ENCODE results near the gene KRTAP5-1. TPM values are rescaled to one million over a fixed set of nuclear protein-coding genes. Genes with fewer than 3 reads are reported as not detected.
A peak's percentile ranks its signal among the peaks of the same experiment; 100 is the strongest.

The KRTAP5-1 gene
- polyA plus RNA-seq, 1 of the 3 experiments (the other 2 are of a cell fraction) = not detected

DNA sequence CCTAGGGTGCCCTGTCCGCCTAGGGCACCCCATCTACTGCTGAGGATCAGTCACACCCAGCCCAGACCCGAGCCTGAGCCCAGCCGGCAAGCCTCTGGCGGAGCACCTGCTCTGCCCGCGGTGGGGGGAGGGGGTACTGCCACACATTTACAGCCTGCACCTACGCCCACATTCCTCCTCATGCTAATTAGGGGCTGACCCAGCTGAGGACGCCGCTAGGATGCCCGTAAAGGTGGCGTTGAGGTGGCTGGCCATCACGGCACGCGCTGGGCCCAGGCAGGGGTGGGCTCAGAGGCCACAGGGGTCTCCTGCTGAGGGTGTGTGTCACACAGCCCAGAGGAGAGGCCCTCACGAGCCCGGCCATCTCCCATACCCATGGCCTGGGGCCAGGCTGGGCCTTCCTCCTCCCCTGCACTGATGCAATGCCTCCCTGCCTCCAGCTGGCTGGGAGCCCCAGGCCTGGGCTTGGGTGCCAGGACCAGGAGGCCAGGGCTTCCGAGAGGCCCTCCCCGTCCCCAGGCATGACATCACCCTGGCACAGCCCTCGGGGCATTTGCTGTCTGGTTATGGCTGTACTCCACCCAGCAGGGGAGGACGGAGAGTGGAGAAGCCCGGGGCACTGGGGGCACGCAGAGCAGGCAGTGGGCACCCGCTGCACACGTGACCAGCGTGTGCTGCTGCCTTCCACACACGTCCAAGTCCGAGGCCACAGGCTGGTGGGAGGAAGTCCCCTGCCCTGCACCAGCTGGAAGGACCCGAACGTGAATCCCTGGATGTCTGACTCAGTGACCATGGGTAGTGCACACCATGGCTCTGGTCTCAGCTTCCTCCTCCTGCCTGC, 25.8 kb downstream of the KRTAP5-1 start:
- POLR2A ChIA-PET = interaction anchor here (1.3 kb wide), 1 partner anchor 9 kb away, joined by 3 read pairs; no protein-coding TSS in a partner anchor

DNA sequence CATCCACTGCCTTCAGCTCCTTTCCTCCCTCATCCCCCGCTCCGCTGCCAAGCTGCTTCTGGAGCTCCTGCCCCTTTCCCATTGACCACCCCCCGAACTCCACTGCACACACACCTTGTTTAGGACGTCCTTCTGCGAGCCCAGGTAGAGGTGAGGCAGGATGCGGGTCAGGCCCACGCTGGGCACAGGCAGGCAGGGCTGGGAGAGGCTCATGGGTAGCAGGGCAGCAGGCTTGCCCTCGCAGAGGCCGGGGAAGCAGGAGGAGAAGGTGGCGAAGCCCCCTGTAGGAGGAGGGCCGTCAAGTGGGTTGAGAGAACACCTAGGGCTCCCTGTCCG, 26.3 kb downstream of the KRTAP5-1 start:
- 72% methylated on average over 6 of the region's 12 CpGs for WGBS (ENCODE audit: low lambda C conversion rate)
- Histone ChIP-seq H3K27me3 (ENCODE audit: insufficient read depth) (no peaks in the 10 kb centered on the region), H3F3A (replicated peaks; ENCODE audit: insufficient read depth) (no peaks in the 10 kb centered on the region), H3K4me2 (peak overlapping the region; percentile 67), H3K36me3 (replicated peaks in 1 of 2; ENCODE audit: control insufficient read depth in 1 of 2, insufficient read depth in 2 of 2, low read length in 1 of 2) (no peaks in the 10 kb centered on the region), H3K4me1 (ENCODE audit: control insufficient read depth in 1 of 2, insufficient read depth in 2 of 2, low read depth in 1 of 2, low read length in 1 of 2) (peaks cover 0 to 12% of the 10 kb centered on the region in 2 experiments; a peak in 2 of 4 replicates), H3K9me3 (no peaks in the 10 kb centered on the region), H2AFZ (ENCODE audit: low read depth) (0 out of 2 replicates have a peak overlapping the region, but pooled peaks have one; percentile 22), H3K27ac (ENCODE audit: low read depth in 2 of 2, low read length in 1 of 2) (peak overlapping the region in 1 of 2 experiments; percentile 71; a peak in 2 of 4 replicates), H3K9me2 (no peaks in the 10 kb centered on the region), H3K9ac (peak overlapping the region; percentile 45; the same call in 1 of the 2 replicates), H3K4me3 (ENCODE audit: low read depth in 2 of 2, low read length in 1 of 2) (0 out of 4 replicates have a peak overlapping the region, but pooled peaks of 1 of the 2 experiments have one; percentile 2), H3K79me2 (ENCODE audit: insufficient read depth) (no peaks in the 10 kb centered on the region), H4K20me1 (ENCODE audit: insufficient read depth) (no peaks in the 10 kb centered on the region)
- no peak for DNase-seq
- ChIA-PET CTCF (interaction anchor here (3.6 to 5.3 kb wide), 2 partner anchors 12 to 16 kb away, joined by 23 to 52 read pairs; no protein-coding TSS in a partner anchor), POLR2A (no interaction called here)
- TF ChIP-seq, protein P1, sequence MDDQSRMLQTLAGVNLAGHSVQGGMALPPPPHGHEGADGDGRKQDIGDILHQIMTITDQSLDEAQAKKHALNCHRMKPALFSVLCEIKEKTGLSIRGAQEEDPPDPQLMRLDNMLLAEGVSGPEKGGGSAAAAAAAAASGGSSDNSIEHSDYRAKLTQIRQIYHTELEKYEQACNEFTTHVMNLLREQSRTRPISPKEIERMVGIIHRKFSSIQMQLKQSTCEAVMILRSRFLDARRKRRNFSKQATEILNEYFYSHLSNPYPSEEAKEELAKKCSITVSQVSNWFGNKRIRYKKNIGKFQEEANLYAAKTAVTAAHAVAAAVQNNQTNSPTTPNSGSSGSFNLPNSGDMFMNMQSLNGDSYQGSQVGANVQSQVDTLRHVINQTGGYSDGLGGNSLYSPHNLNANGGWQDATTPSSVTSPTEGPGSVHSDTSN (IDR thresholded peaks at IDR 0.05) = no peak
- TF ChIP-seq YY1 (IDR thresholded peaks at IDR 0.05; ENCODE audit: low read depth) (no peak), MXI1 (IDR thresholded peaks at IDR 0.05; ENCODE audit: low read depth, low read length) (no peak), MEF2A (IDR thresholded peaks at IDR 0.05; ENCODE audit: borderline replicate concordance, low read depth) (no peak), TAF1 (IDR thresholded peaks at IDR 0.05; ENCODE audit: borderline replicate concordance, low read depth, low read length) (no peak), EP300 (IDR thresholded peaks at IDR 0.05; ENCODE audit: borderline replicate concordance in 1 of 2, low read depth in 1 of 2, low read length in 1 of 2) (no peak), RXRA (IDR thresholded peaks at IDR 0.05; ENCODE audit: borderline replicate concordance, low read depth) (no peak), FOXM1 (IDR thresholded peaks at IDR 0.05; ENCODE audit: low read depth) (no peak), TCF12 (IDR thresholded peaks at IDR 0.05) (no peak), JUND (IDR thresholded peaks at IDR 0.05) (no peak)
- TF ChIP-seq, protein P2, sequence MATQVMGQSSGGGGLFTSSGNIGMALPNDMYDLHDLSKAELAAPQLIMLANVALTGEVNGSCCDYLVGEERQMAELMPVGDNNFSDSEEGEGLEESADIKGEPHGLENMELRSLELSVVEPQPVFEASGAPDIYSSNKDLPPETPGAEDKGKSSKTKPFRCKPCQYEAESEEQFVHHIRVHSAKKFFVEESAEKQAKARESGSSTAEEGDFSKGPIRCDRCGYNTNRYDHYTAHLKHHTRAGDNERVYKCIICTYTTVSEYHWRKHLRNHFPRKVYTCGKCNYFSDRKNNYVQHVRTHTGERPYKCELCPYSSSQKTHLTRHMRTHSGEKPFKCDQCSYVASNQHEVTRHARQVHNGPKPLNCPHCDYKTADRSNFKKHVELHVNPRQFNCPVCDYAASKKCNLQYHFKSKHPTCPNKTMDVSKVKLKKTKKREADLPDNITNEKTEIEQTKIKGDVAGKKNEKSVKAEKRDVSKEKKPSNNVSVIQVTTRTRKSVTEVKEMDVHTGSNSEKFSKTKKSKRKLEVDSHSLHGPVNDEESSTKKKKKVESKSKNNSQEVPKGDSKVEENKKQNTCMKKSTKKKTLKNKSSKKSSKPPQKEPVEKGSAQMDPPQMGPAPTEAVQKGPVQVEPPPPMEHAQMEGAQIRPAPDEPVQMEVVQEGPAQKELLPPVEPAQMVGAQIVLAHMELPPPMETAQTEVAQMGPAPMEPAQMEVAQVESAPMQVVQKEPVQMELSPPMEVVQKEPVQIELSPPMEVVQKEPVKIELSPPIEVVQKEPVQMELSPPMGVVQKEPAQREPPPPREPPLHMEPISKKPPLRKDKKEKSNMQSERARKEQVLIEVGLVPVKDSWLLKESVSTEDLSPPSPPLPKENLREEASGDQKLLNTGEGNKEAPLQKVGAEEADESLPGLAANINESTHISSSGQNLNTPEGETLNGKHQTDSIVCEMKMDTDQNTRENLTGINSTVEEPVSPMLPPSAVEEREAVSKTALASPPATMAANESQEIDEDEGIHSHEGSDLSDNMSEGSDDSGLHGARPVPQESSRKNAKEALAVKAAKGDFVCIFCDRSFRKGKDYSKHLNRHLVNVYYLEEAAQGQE (IDR thresholded peaks at IDR 0.05; ENCODE audit: low read depth, low read length) = no peak

More for the DNA sequence above, 25.8 kb downstream of the KRTAP5-1 start:
- peak overlapping the region in 1 of 2 experiments; percentile 71; a peak in 2 of 4 replicates for H3K27ac ChIP-seq (ENCODE audit: low read depth in 2 of 2, low read length in 1 of 2)
- H3K36me3 ChIP-seq (replicated peaks in 1 of 2; ENCODE audit: control insufficient read depth in 1 of 2, insufficient read depth in 2 of 2, low read length in 1 of 2) = no peaks in the 10 kb centered on the region
- no peaks in the 10 kb centered on the region for H3K9me2 ChIP-seq
- peak overlapping the region; percentile 67 for H3K4me2 ChIP-seq
- H3K4me1 ChIP-seq (ENCODE audit: control insufficient read depth in 1 of 2, insufficient read depth in 2 of 2, low read depth in 1 of 2, low read length in 1 of 2) = peaks cover 3 to 12% of the 10 kb centered on the region in 2 experiments; a peak in 2 of 4 replicates
- H3K79me2 ChIP-seq (ENCODE audit: insufficient read depth) = no peaks in the 10 kb centered on the region
- no peaks in the 10 kb centered on the region for H3F3A ChIP-seq (replicated peaks; ENCODE audit: insufficient read depth)
- TF ChIP-seq NRF1 (IDR thresholded peaks at IDR 0.05; ENCODE audit: low read depth, low read length) = no peak
- no peak for TF ChIP-seq FOXM1 (IDR thresholded peaks at IDR 0.05; ENCODE audit: low read depth)
- TF ChIP-seq EP300 (IDR thresholded peaks at IDR 0.05; ENCODE audit: borderline replicate concordance in 1 of 2, low read depth in 1 of 2, low read length in 1 of 2) = no peak
- TF ChIP-seq, protein P3, sequence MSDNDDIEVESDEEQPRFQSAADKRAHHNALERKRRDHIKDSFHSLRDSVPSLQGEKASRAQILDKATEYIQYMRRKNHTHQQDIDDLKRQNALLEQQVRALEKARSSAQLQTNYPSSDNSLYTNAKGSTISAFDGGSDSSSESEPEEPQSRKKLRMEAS (IDR thresholded peaks at IDR 0.05; ENCODE audit: low read depth) = no peak
- TF ChIP-seq EZH2phosphoT487 (IDR thresholded peaks at IDR 0.05; ENCODE audit: borderline replicate concordance, low read depth) = no peak
- peak; percentile 86 for TF ChIP-seq NFIC (IDR thresholded peaks at IDR 0.05; ENCODE audit: borderline replicate concordance)
- TF ChIP-seq RFX5 (IDR thresholded peaks at IDR 0.05; ENCODE audit: low read length) = no peak
- no peak for TF ChIP-seq TEAD4 (IDR thresholded peaks at IDR 0.05; ENCODE audit: borderline replicate concordance, insufficient read depth)
- peak; percentile 52 for TF ChIP-seq TCF12 (IDR thresholded peaks at IDR 0.05)
- TF ChIP-seq SMC3 (IDR thresholded peaks at IDR 0.05; ENCODE audit: low read depth, low read length) = no peak
- TF ChIP-seq, protein P4, sequence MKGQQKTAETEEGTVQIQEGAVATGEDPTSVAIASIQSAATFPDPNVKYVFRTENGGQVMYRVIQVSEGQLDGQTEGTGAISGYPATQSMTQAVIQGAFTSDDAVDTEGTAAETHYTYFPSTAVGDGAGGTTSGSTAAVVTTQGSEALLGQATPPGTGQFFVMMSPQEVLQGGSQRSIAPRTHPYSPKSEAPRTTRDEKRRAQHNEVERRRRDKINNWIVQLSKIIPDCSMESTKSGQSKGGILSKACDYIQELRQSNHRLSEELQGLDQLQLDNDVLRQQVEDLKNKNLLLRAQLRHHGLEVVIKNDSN (IDR thresholded peaks at IDR 0.05; ENCODE audit: borderline replicate concordance, low read depth) = no peak
- TF ChIP-seq, protein P5, sequence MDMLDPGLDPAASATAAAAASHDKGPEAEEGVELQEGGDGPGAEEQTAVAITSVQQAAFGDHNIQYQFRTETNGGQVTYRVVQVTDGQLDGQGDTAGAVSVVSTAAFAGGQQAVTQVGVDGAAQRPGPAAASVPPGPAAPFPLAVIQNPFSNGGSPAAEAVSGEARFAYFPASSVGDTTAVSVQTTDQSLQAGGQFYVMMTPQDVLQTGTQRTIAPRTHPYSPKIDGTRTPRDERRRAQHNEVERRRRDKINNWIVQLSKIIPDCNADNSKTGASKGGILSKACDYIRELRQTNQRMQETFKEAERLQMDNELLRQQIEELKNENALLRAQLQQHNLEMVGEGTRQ (IDR thresholded peaks at IDR 0.05; ENCODE audit: borderline replicate concordance, low read depth, low read length) = no peak
- CTCF ChIA-PET = interaction anchor here (0.6 to 5.3 kb wide), 3 partner anchors 13 to 38 kb away, joined by 3 to 52 read pairs (median 23); partner anchors contain the start of gene KRTAP5-2
- DNase-seq = peak; percentile 52
- H4K20me1 ChIP-seq (ENCODE audit: insufficient read depth) = no peaks in the 10 kb centered on the region
- no peaks in the 10 kb centered on the region for H3K9me3 ChIP-seq
- H3K9ac ChIP-seq = peak overlapping the region; percentile 45; the same call in 1 of the 2 replicates
- no peak overlapping the region for H3K4me3 ChIP-seq (ENCODE audit: low read depth in 2 of 2, low read length in 1 of 2)
- 50% methylated on average over 2 of the region's 29 CpGs for WGBS (ENCODE audit: low lambda C conversion rate)
- no peak overlapping the region for H2AFZ ChIP-seq (ENCODE audit: low read depth)
- H3K27me3 ChIP-seq (ENCODE audit: insufficient read depth) = no peaks in the 10 kb centered on the region

All from SK-N-SH (cell line).